Globus pallidus (tissue), 1 donor: ENCODE measurements around the gene HHAT.

Source experiments
- DNase-seq: peaks from one replicate; pipeline ENCODE4 v3.0.0-alpha.2; 2015; ENCODE audit warnings: low spot score

Gene HHAT

GRCh38 chr1:210711825-210712612 is 383.3 kb downstream of the HHAT start:
- DNase-seq = no peak

DNA sequence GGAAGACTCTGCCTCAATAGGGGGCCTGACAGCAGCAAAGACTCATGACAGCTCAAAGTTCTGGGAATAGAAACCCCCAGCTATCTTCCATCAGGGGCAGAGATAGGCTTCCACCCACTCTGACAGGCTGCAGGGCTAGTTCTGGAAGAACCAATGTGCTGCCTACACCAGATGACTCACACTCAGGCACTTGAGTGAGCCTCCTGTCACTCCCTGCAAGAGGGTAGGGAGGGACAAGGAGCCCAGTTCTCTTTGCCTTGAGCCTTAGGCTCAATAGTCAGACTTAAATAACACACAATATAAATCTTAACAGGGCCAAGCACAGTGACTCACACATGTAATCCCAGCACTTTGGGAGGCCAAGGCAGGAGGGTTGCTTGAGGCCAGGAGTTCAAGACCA is 386.4 kb downstream of the HHAT start:
- DNase-seq = no peak

DNA sequence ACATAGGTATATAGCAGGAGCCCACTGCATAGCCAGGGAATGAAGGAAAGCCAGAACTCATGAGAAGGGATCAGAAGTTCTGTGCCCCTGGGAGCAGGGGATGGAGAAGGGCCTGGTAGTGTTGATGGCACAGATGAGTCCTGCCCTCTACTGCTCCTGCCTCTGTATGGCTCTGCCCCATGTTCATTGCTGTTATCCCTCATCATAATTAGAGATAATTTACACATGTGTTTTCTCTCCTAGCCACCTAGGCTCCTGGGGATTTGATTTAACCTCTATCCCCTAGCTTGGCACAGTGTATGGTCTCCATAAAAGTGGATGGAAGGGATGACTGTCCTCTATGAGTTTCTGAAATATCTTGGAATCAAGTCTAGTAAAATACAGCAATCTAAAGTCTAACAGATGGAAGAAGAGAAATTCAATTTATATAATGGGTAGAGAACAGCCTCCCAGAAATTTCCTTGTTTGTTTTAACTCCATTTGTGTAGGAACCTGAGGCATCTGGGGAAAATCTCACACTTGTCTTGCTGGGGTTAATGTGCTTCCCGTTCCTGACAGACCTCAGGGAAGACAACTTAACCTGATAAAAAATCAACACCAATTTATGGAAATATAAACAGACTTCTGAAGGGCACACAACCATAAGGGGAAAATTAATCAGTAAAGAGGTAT is 393.8 kb downstream of the HHAT start:
- DNase-seq = no peak

DNA sequence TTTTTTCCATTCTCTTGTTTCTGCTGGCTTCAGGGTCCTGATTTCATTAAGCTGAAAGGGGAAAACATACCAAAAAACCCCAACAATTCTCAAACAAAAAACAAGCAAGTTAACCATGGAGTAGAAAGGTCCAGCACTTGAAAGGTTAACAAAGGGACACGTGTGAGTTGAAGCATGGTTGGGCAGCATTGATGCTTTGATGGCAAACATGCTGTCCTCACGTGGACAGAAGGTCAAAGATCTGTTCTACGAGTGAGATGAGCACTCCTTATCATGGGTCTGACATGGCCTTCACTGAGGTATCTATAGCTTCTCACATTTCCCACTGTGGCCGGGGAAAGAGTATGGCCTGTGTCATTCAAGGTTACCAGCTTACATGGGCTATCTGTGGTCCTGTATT is 394.9 kb downstream of the HHAT start:
- DNase-seq = no peak

GRCh38 chr1:210724768-210725167 is 396.1 kb downstream of the HHAT start:
- no peak for DNase-seq
